GOT3 (cell line): Measurements from ENCODE around the gene SLC12A2.

Source experiments
- DNase-seq: peaks from one replicate; lab custom pipeline; 2025; ENCODE audit warnings: mixed read lengths; lab: John Stamatoyannopoulos, UW

SLC12A2 gene

DNA sequence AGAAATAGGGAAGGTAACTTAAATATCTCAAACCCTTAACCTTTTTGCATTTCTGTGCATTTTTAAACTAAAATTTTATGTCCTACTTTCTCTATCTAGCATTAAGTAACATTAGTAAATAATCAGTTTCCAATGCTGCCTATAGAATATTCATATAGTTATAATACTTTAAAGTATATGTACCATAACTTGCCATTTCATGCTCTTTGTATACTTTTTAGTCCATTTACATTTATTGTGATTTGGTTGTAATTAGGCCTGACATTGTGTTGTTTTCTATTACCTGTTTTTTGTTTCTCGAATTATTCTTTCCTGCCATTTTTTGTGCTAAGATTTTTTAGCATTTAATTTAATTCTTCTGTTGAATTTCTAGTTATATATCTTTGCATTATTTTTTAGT is 13.7 kb downstream of the SLC12A2 start:
- DNase-seq, result no peak

- no peak for DNase-seq
These were observed 14.2 kb downstream of the SLC12A2 start for GRCh38 chr5:128097781-128098180.

GRCh38 chr5:128099944-128100343 is 16.4 kb downstream of the SLC12A2 start:
- no peak for DNase-seq

DNA sequence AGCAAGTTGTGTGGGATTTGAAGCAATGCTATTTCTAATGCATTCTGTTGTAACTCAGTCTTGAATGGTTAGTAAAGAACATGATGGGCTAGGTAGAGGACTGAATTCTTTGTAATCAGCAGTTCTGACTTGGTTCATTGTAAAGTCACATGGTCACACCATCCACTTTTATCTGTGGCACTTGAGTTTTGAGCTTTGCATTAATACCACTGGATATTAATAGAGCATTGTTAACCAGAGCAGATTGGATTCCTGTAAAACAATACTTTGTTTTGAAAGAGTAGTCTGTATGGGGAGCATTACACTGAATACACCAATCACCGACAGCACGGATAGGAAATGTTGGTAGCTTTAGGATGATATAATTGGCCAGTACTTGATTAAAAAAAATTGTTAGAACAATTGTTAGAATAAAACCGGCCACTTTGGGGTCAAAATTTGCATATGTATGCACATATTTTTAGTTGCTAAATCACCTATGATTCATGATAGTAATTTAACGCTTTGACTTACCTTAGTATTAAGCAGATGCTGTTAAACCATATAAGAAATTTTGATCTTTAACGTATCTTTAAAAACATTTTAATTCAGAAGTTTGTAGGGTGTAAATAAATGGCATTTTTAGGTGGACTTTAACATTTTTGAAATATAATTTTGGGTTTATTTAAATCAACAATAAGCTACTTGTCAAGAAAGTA is 17.4 kb downstream of the SLC12A2 start:
- DNase-seq, result no peak

- DNase-seq, result no peak
These were observed 18.1 kb downstream of the SLC12A2 start for GRCh38 chr5:128101676-128102075.

- no peak for DNase-seq
These were observed 21.6 kb downstream of the SLC12A2 start for GRCh38 chr5:128105203-128105602.

GRCh38 chr5:128109138-128109537 is 25.6 kb downstream of the SLC12A2 start:
- DNase-seq, result no peak

- no peak for DNase-seq
These were observed 26.2 kb downstream of the SLC12A2 start for GRCh38 chr5:128109766-128110165.

DNA sequence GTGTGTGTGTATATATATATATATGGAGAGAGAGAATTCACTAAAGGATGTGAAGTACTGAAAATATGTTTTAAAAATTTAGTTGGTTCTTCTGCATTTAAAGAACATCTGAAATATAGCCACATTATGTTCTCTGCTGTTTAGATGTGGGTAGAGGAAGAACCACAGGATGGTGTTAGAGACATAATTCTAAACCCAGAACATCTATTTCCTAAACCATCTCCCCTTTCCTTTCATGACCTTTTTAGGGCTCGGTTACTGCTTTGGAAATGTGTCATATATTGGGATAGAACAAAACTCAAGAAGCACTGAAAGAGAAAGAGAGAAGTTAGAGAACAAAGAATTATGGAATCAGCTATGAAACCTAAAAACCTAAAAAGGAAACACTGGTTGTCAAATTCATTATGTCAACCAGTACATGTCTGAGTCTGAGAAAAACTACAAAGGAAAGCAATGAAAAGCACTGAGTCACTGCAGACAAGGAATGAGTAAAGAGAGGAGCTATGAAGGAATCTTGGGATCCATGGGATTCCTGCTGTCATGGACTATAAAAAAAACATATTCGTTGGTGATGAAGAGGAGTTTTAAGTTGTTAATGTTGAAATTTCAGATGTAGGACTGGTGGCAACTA is 28.4 kb downstream of the SLC12A2 start:
- no peak for DNase-seq

- DNase-seq, result no peak
These were observed 32.9 kb downstream of the SLC12A2 start for GRCh38 chr5:128116445-128116844.

DNA sequence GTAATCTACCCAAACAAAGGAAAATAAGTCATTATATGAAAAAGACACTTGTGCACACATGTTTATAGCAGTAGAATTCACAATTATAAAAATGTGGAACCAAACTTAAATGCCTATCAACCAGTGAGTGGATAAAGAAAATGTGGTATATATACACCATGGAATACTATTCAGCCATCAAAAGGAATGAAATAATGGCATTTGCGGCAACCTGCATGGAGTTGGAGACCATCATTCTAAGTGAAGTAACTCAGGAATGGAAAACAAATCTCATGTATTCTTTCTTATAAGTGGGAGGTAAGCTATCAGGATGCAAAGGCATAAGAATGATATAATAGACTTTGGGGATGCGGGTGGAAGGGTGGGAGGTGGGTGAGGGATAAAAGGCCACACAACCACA is 34.6 kb downstream of the SLC12A2 start:
- DNase-seq, result no peak

DNA sequence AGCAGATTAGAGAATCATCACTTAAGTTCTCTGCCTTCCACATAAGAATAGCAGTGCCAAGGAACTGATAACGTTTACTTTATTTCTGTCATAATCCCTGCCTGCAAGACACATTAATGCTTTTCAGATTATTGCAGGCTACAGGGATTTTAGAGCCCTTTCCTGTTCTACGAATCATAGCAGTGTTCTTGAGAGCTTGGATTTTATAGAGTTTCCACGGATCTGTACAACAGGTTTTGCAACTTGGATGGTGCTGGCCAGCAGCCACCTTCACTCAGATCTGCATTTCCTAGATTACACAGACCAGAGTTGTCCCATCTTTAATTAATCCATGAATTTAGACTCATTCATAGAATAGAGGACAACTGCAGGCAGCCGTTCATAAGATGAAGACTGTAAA is 38.1 kb downstream of the SLC12A2 start:
- no peak for DNase-seq

- no peak for DNase-seq
These were observed 40.4 kb downstream of the SLC12A2 start for GRCh38 chr5:128123936-128124335.

DNA sequence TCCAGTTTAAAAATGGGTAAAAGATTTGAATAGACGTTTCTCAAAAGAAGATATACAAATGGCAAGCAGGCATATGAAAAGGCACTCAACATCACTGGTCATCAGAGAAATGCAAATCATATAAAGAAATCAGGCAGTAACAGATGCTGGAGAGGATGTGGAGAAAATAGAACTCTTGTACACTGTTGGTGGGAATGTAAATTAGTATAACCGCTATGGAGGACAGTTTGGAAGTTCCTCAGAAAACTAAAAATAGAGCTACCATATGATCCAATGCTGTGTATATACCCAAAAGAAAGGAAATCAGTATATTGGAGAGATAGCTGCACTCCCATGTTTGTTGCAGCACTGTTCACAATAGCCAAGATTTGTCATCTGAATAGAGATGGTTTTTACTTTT is 42.7 kb downstream of the SLC12A2 start:
- no peak for DNase-seq

GRCh38 chr5:128132499-128132898 is 48.9 kb downstream of the SLC12A2 start:
- no peak for DNase-seq

GRCh38 chr5:128135286-128135685 is 51.7 kb downstream of the SLC12A2 start:
- DNase-seq, result no peak

DNA sequence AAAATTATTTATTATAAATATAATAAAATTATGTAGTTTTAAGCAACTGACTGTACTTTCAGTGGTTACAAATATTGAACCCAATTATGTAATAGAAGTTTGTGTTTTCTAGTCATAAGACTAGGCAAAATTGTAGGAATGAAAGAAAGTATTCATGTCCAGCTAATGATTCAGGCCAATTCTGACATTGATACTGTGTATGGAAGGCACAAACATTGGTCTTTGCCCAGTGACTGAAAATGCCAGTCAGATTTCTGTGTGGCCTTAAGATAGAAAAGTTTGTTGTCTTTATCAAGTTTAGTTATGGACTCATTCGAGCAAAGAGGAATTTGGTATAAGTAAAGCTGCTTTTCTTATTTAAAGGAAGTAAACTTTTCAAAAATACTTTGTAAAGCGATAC is 60.3 kb downstream of the SLC12A2 start:
- no peak for DNase-seq

GRCh38 chr5:128144491-128144890 is 60.9 kb downstream of the SLC12A2 start:
- DNase-seq, result no peak

- no peak for DNase-seq
These were observed 63.1 kb downstream of the SLC12A2 start for GRCh38 chr5:128146671-128147070.

DNA sequence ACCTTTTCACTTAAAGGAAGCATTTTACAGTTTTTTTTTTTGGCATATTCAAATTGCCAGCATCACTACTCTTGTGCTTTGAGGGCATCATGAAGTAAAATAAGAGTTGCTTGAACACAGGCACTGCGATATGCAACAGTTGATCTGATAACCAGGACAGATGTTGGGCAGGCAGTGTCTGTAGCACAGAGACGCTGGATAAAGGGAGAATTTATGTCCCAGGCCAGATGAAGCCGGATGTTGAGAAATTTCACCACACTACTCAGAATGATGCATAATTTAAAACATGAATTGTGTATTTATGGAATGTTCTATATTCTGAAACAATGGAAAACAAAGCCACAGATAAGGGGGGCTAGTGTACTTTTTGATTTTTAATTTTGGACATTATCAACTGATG is 71.4 kb downstream of the SLC12A2 start:
- DNase-seq, result no peak

- no peak for DNase-seq
These were observed 72.2 kb downstream of the SLC12A2 start for GRCh38 chr5:128155776-128156175.

GRCh38 chr5:128156521-128156920 is 73.0 kb downstream of the SLC12A2 start:
- DNase-seq, result no peak

GRCh38 chr5:128158342-128158741 is 74.8 kb downstream of the SLC12A2 start:
- no peak for DNase-seq

DNA sequence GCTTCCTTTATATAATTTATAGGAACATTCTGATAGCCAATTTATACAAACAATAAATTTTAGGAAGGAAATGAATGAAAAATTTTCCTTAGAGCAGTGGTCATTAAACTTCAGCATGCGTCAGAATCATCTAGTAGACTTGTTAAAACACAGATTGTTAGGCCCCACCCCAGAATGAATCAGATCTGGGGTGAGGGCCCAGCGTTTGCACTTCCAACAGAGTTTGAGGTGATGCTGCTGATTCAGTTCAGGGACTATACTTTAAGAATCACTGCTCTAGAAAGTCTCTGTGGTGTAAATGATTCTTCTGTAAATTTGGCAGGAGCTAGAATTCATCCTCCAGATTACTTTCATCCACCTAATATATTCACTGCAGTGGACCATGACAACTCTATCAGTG is 80.4 kb downstream of the SLC12A2 start:
- no peak for DNase-seq
